Uterus (tissue), 4 donors: Measurements from ENCODE around the gene RNF144B. TPM values are rescaled to one million over a fixed set of nuclear protein-coding genes. Genes with fewer than 3 reads are reported as not detected.
"Not testable (repeated sequence)": the region's sequence is repeated elsewhere in the genome, so short reads cannot be mapped to it uniquely, and the experiment has no call there.

ENCODE experiments used
- DNase-seq, 2 donors: peaks; one replicate each; pipeline ENCODE4 v3.0.0-alpha.2; 2019 to 2020
- H3K27ac ChIP-seq, 2 donors: fragments of 200-600 bp; sonication (generic); 1 replicate in 1 of 2; 2 replicates in 1 of 2; pipeline ENCODE4 v1.5.1; 2016 to 2018
- H3K27me3 ChIP-seq, 2 donors: fragments of 200-600 bp; sonication (generic); one replicate each; pipeline ENCODE4 v1.5.1; 2018 to 2019; ENCODE audit warnings: control low read depth in 1 of 2
- H3K36me3 ChIP-seq, 2 donors: fragments of 200-600 bp; sonication (generic); one replicate each; pipeline ENCODE4 v1.5.1; 2019; ENCODE audit warnings: control low read depth in 1 of 2
- H3K4me1 ChIP-seq, 2 donors: fragments of 200-600 bp; sonication (generic); one replicate each; pipeline ENCODE4 v1.5.1; 2018 to 2019; ENCODE audit warnings: control low read depth in 1 of 2
- H3K4me3 ChIP-seq, 2 donors: fragments of 200-600 bp; sonication (generic); 1 replicate in 1 of 2; 2 replicates in 1 of 2; pipeline ENCODE4 v1.5.1; 2018 to 2019; ENCODE audit warnings: mild to moderate bottlenecking in 1 of 2
- H3K9me3 ChIP-seq, 2 donors: fragments of 200-600 bp; sonication (generic); one replicate each; pipeline ENCODE4 v1.5.1; 2019; ENCODE audit warnings: control low read depth in 1 of 2
- POLR2A ChIP-seq, 2 donors: fragments of 450-650 bp; IDR thresholded peaks; one replicate each; pipeline ENCODE4 v1.6.1; 2016; ENCODE audit warnings: antibody characterized with exemption in 2 of 2, mild to moderate bottlenecking in 1 of 2, moderate library complexity in 1 of 2
- intact Hi-C: fragments of 100-400 bp; cut with DNase I; formaldehyde crosslinking; loops from one replicate; pipeline ENCODE4 v1.15.1; 2023; ENCODE audit warnings: low total_unique reads
- total RNA-seq, 4 donors: library from RNA; depleted of rRNA in 3 of 4; stranded (reverse); fragments of >200 nt in 3 of 4; gene quantifications; one replicate each; pipeline versions ENCODE4 v1.1.0 to v1.2.4, GENCODE V29; 2014 to 2023
- TF ChIP-seq, protein P1 (sequence below), 4 experiments: fragments of 200-600 bp in 2 of 4; fragments of 450-650 bp in 2 of 4; sonication (generic) in 2 of 4; IDR thresholded peaks; one replicate each; pipeline ENCODE4 v1.5.1; 2016 to 2019; ENCODE audit warnings: antibody characterized with exemption in 4 of 4, mild to moderate bottlenecking in 2 of 4, moderate library complexity in 1 of 4
- donor health status: DM: yes; HTN: yes; CAD: no.

The RNF144B gene
- total RNA-seq, 4 donors from 2014 or later, result 8.2 to 35.7 (median 23.1) TPM

DNA sequence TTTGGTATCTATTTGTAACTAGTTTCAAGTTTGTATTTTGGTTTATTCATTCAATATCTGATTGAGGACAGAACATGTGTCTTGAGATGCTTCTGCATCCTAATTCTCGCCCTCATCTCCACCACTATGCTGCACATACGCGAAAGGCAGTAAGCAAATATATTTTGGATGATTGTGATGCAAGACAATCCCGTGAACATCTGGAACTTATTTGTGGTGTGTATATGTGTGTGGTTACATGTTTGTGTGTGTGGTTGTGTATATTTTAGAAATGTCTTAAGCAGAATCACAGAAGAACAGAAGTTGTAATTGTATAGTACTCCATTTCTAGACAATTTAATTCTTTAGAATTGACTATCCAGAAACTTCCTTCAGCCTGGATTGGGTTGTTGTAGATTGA lies 35.1 kb upstream of the RNF144B start:
- Histone ChIP-seq H3K9me3 (no peaks in the 10 kb centered on the region), H3K27ac (no peak overlapping the region), H3K27me3 (no peaks in the 10 kb centered on the region), H3K4me1 (no peaks in the 10 kb centered on the region), H3K4me3 (no peak overlapping the region), H3K36me3 (no peaks in the 10 kb centered on the region)
- TF ChIP-seq, protein P1, sequence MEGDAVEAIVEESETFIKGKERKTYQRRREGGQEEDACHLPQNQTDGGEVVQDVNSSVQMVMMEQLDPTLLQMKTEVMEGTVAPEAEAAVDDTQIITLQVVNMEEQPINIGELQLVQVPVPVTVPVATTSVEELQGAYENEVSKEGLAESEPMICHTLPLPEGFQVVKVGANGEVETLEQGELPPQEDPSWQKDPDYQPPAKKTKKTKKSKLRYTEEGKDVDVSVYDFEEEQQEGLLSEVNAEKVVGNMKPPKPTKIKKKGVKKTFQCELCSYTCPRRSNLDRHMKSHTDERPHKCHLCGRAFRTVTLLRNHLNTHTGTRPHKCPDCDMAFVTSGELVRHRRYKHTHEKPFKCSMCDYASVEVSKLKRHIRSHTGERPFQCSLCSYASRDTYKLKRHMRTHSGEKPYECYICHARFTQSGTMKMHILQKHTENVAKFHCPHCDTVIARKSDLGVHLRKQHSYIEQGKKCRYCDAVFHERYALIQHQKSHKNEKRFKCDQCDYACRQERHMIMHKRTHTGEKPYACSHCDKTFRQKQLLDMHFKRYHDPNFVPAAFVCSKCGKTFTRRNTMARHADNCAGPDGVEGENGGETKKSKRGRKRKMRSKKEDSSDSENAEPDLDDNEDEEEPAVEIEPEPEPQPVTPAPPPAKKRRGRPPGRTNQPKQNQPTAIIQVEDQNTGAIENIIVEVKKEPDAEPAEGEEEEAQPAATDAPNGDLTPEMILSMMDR (IDR thresholded peaks at IDR 0.05), result no peak
- no peak for TF ChIP-seq POLR2A (IDR thresholded peaks at IDR 0.05)
- no peak for DNase-seq
- intact Hi-C loops, result no loop called here

DNA sequence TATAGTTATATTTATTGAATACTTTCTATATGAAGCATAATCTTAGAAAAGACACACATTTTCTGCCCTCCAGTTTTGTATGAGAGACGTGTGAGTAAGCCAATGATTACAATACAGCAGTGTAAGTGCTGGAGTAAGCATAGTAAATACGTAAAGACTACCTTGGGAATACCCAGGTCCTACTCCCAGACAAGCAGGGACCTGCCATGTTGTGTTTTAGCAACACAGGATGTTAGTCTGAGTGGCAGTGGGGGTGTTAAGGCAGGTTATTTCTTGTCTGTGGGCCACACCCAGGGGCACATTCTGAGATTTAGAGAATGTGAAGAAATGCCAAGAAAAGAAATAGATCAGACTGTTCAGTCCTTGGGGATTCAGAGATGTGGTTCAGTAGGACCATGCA lies 34.3 kb upstream of the RNF144B start:
- no peak overlapping the region for H3K27ac ChIP-seq
- TF ChIP-seq, protein P1 (IDR thresholded peaks at IDR 0.05), result no peak
- no peak for TF ChIP-seq POLR2A (IDR thresholded peaks at IDR 0.05)
- DNase-seq, result no peak

GRCh38 chr6:18353251-18353650 lies 33.9 kb upstream of the RNF144B start:
- intact Hi-C loops, result no loop called here
- H3K27me3 ChIP-seq, result no peaks in the 10 kb centered on the region
- H3K4me3 ChIP-seq, result no peak overlapping the region
- DNase-seq, result no peak
- TF ChIP-seq, protein P1 (IDR thresholded peaks at IDR 0.05), result no peak
- TF ChIP-seq POLR2A (IDR thresholded peaks at IDR 0.05), result no peak
- no peaks in the 10 kb centered on the region for H3K36me3 ChIP-seq
- no peak overlapping the region for H3K27ac ChIP-seq
- no peaks in the 10 kb centered on the region for H3K4me1 ChIP-seq
- H3K9me3 ChIP-seq, result no peaks in the 10 kb centered on the region

More for the DNA sequence above, 34.3 kb upstream of the RNF144B start:
- H3K9me3 ChIP-seq, result no peaks in the 10 kb centered on the region
- no peaks in the 10 kb centered on the region for H3K4me1 ChIP-seq
- H3K36me3 ChIP-seq, result no peaks in the 10 kb centered on the region
- H3K4me3 ChIP-seq, result no peak overlapping the region
- no peaks in the 10 kb centered on the region for H3K27me3 ChIP-seq
- intact Hi-C loops, result no loop called here

DNA sequence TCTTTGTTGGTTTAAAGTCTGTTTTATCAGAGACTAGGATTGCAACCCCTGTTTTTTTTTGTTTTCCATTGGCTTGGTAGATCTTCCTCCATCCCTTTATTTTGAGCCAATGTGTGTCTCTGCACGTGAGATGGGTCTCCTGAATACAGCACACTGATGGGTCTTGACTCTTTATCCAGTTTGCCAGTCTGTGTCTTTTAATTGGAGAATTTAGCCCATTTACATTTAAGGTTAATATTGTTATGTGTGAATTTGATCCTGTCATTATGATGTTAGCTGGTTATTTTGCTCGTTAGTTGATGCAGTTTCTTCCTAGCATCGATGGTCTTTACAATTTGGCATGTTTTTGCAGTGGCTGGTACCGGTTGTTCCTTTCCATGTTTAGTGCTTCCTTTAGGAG lies 29.6 kb upstream of the RNF144B start:
- DNase-seq, H3K4me1 ChIP-seq, intact Hi-C loops, H3K9me3 ChIP-seq, H3K4me3 ChIP-seq, H3K27me3 ChIP-seq, H3K36me3 ChIP-seq, H3K27ac ChIP-seq: not testable (repeated sequence)

- no peak overlapping the region for H3K27ac ChIP-seq
- intact Hi-C loops, result no loop called here
- no peaks in the 10 kb centered on the region for H3K36me3 ChIP-seq
- H3K9me3 ChIP-seq, result no peaks in the 10 kb centered on the region
- no peak for TF ChIP-seq POLR2A (IDR thresholded peaks at IDR 0.05)
- TF ChIP-seq, protein P1 (IDR thresholded peaks at IDR 0.05), result no peak
- no peak overlapping the region for H3K4me3 ChIP-seq
- no peak for DNase-seq
- H3K4me1 ChIP-seq, result no peaks in the 10 kb centered on the region
- no peaks in the 10 kb centered on the region for H3K27me3 ChIP-seq
These were observed 27.8 kb upstream of the RNF144B start for GRCh38 chr6:18359237-18359885.

DNA sequence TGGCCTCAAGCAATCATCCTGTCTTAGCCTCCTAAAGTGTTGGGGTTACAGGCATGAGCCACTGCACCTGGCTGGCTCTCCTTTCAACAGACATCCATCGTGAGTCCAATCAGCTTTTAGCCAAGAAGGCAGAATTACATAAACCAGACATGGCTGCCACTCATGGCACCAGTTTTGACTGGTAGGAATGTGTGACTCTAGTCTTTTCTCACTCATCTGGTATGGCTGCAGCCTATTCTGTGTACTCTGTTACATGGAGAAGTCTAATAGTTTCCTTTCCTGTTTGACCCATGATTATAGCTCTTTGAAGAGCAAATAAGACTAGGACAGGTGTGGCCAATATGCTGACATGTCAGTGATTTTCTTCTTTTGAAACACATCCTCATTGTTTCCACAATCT lies 27.0 kb upstream of the RNF144B start:
- intact Hi-C loops, result no loop called here
- H3K27me3 ChIP-seq, result no peaks in the 10 kb centered on the region
- no peaks in the 10 kb centered on the region for H3K4me1 ChIP-seq
- no peak overlapping the region for H3K4me3 ChIP-seq
- no peak overlapping the region for H3K27ac ChIP-seq
- no peak for TF ChIP-seq POLR2A (IDR thresholded peaks at IDR 0.05)
- TF ChIP-seq, protein P1 (IDR thresholded peaks at IDR 0.05), result no peak
- H3K36me3 ChIP-seq, result no peaks in the 10 kb centered on the region
- no peaks in the 10 kb centered on the region for H3K9me3 ChIP-seq
- DNase-seq, result no peak
